HG03175 (cell line): ENCODE measurements around the gene DARS1.
"Not testable (repeated sequence)": the region's sequence is repeated elsewhere in the genome, so short reads cannot be mapped to it uniquely, and the experiment has no call there.

Experiments
- ATAC-seq: cut with Tn5 transposase; IDR thresholded peaks from one replicate; pipeline ENCODE4 v1.9.1; 2021; ENCODE audit warnings: mild to moderate bottlenecking, moderate library complexity; ENCODE audit not compliant: unreplicated experiment

Gene DARS1

GRCh38 chr2:135985826-135986393, 484 bp upstream of the DARS1 start:
- peak; percentile 31 for ATAC-seq

GRCh38 chr2:135984199-135985017, 1.0 kb downstream of the DARS1 start:
- peak; percentile 39 for ATAC-seq

- no peak for ATAC-seq
Measured at GRCh38 chr2:135980434-135981079, 4.9 kb downstream of the DARS1 start.

GRCh38 chr2:135975702-135976101, 9.7 kb downstream of the DARS1 start:
- no peak for ATAC-seq

- ATAC-seq, result no peak
Measured at GRCh38 chr2:135974036-135974435, 11.4 kb downstream of the DARS1 start.

- no peak for ATAC-seq
Measured at GRCh38 chr2:135969655-135970387, 15.6 kb downstream of the DARS1 start.

- ATAC-seq, result no peak
Measured at GRCh38 chr2:135965756-135966155, 19.7 kb downstream of the DARS1 start.

- not testable (repeated sequence) for ATAC-seq
Measured at GRCh38 chr2:135964404-135964803, 21.0 kb downstream of the DARS1 start.

GRCh38 chr2:135963841-135964240, 21.6 kb downstream of the DARS1 start:
- no peak for ATAC-seq

GRCh38 chr2:135962366-135963123, 22.9 kb downstream of the DARS1 start:
- no peak for ATAC-seq

GRCh38 chr2:135960656-135961551, 24.5 kb downstream of the DARS1 start:
- no peak for ATAC-seq

- ATAC-seq, result no peak
Measured at GRCh38 chr2:135960150-135960549, 25.3 kb downstream of the DARS1 start.

- ATAC-seq, result not testable (repeated sequence)
Measured at GRCh38 chr2:135958927-135959326, 26.5 kb downstream of the DARS1 start.

GRCh38 chr2:135954020-135954601, 31.3 kb downstream of the DARS1 start:
- no peak for ATAC-seq

- ATAC-seq, result no peak
Measured at GRCh38 chr2:135952891-135953290, 32.5 kb downstream of the DARS1 start.

- no peak for ATAC-seq
Measured at GRCh38 chr2:135951041-135951583, 34.3 kb downstream of the DARS1 start.

- no peak for ATAC-seq
Measured at GRCh38 chr2:135949451-135950234, 35.8 kb downstream of the DARS1 start.
